H9 (cell line): Measurements from ENCODE around the gene USP27X. TPM values are rescaled to one million over a fixed set of nuclear protein-coding genes. Genes with fewer than 3 reads are reported as not detected.

Source experiments
- DNase-seq: peaks from one replicate; pipeline ENCODE4 v3.0.0-alpha.2; 2017
- H2AFZ ChIP-seq: one replicate; pipeline ENCODE4 v1.6.1; 2013; ENCODE audit warnings: mild to moderate bottlenecking, low read length, control low read depth, moderate library complexity
- H2AK5ac ChIP-seq: 2 replicates; pipeline ENCODE4 v1.6.1; 2013; ENCODE audit warnings: low read length, control low read depth, mixed read lengths; ENCODE audit not compliant: insufficient read length
- H2BK120ac ChIP-seq: one replicate; pipeline ENCODE4 v1.6.1; 2013; ENCODE audit warnings: low read depth, mild to moderate bottlenecking, low read length, control low read depth, inconsistent platforms; ENCODE audit not compliant: poor library complexity, severe bottlenecking
- H2BK12ac ChIP-seq: 2 replicates; pipeline ENCODE4 v1.6.1; 2013; ENCODE audit warnings: low read length, control low read depth, mixed read lengths, low read depth; ENCODE audit not compliant: insufficient read length
- H2BK15ac ChIP-seq: 2 replicates; pipeline ENCODE4 v1.6.1; 2013; ENCODE audit warnings: low read depth, low read length, control low read depth
- H2BK20ac ChIP-seq: one replicate; pipeline ENCODE4 v1.6.1; 2013; ENCODE audit warnings: low read depth, mild to moderate bottlenecking, low read length, control low read depth, inconsistent platforms; ENCODE audit not compliant: poor library complexity, severe bottlenecking
- H2BK5ac ChIP-seq: 2 replicates; pipeline ENCODE4 v1.6.1; 2013; ENCODE audit warnings: low read length, control low read depth, mixed read lengths; ENCODE audit not compliant: insufficient read length
- H3K14ac ChIP-seq: 2 replicates; pipeline ENCODE4 v1.6.1; 2013; ENCODE audit warnings: low read length, control low read depth; ENCODE audit not compliant: insufficient read depth
- H3K18ac ChIP-seq: 2 replicates; pipeline ENCODE4 v1.6.1; 2013; ENCODE audit warnings: low read depth, mild to moderate bottlenecking, mixed read lengths, low read length, control low read depth; ENCODE audit not compliant: insufficient read length
- H3K23ac ChIP-seq: 2 replicates; pipeline ENCODE4 v1.6.1; 2013; ENCODE audit warnings: low read length, control low read depth, mixed read lengths, low read depth; ENCODE audit not compliant: insufficient read length
- H3K23me2 ChIP-seq: 2 replicates; pipeline ENCODE4 v1.6.1; 2013; ENCODE audit warnings: low read depth, mild to moderate bottlenecking, mixed read lengths, low read length, control low read depth; ENCODE audit not compliant: insufficient read length, poor library complexity, severe bottlenecking
- H3K27ac ChIP-seq: 2 replicates; pipeline ENCODE4 v1.5.1; 2013; ENCODE audit warnings: low read length, control low read depth, mixed read lengths, low read depth; ENCODE audit not compliant: insufficient read length
- H3K27me3 ChIP-seq: 2 replicates; pipeline ENCODE4 v1.6.1; 2013; ENCODE audit warnings: low read length, control low read depth, inconsistent platforms; ENCODE audit not compliant: insufficient read depth
- H3K4ac ChIP-seq: 2 replicates; pipeline ENCODE4 v1.6.1; 2013; ENCODE audit warnings: low read depth, mild to moderate bottlenecking, control low read depth, inconsistent platforms, low read length, moderate library complexity
- H3K4me1 ChIP-seq: 2 replicates; pipeline ENCODE4 v1.6.1; 2013; ENCODE audit warnings: low read length, control low read depth, inconsistent platforms; ENCODE audit not compliant: insufficient read depth
- H3K4me2 ChIP-seq: 2 replicates; pipeline ENCODE4 v1.6.1; 2013; ENCODE audit warnings: low read length, control low read depth, mixed read lengths; ENCODE audit not compliant: insufficient read length, insufficient read depth
- H3K56ac ChIP-seq: 2 replicates; pipeline ENCODE4 v1.6.1; 2013; ENCODE audit warnings: low read depth, mild to moderate bottlenecking, mixed read lengths, low read length, control low read depth; ENCODE audit not compliant: insufficient read length
- H3K79me1 ChIP-seq: 2 replicates; pipeline ENCODE4 v1.6.1; 2013; ENCODE audit warnings: low read depth, mild to moderate bottlenecking, moderate library complexity, low read length, control low read depth, inconsistent platforms; ENCODE audit not compliant: insufficient read depth, poor library complexity, severe bottlenecking
- H3K79me2 ChIP-seq: 2 replicates; pipeline ENCODE4 v1.6.1; 2013; ENCODE audit warnings: low read length, control low read depth, inconsistent platforms; ENCODE audit not compliant: insufficient read depth
- H3K9ac ChIP-seq: 2 replicates; pipeline ENCODE4 v1.6.1; 2013; ENCODE audit warnings: low read length, control low read depth, mixed read lengths; ENCODE audit not compliant: insufficient read length; ENCODE audit errors: extremely low read depth
- H3K9me3 ChIP-seq: one replicate; pipeline ENCODE4 v1.6.1; 2013; ENCODE audit warnings: low read depth, low read length, inconsistent platforms; ENCODE audit not compliant: control insufficient read depth
- H3T11ph ChIP-seq: one replicate; pipeline ENCODE4 v1.6.1; 2013; ENCODE audit warnings: mild to moderate bottlenecking, low read length, control low read depth, inconsistent platforms
- H4K20me1 ChIP-seq: one replicate; pipeline ENCODE4 v1.6.1; 2013; ENCODE audit not compliant: control insufficient read depth, insufficient read length, insufficient read depth
- H4K5ac ChIP-seq: 2 replicates; pipeline ENCODE4 v1.6.1; 2013; ENCODE audit warnings: low read depth, mild to moderate bottlenecking, mixed read lengths, low read length, control low read depth; ENCODE audit not compliant: insufficient read length
- H4K8ac ChIP-seq: replicated peaks from 2 replicates; pipeline ENCODE4 v1.6.1; 2013; ENCODE audit warnings: low read length, control low read depth, mixed read lengths, low read depth; ENCODE audit not compliant: insufficient read length
- H4K91ac ChIP-seq: 2 replicates; pipeline ENCODE4 v1.6.1; 2013; ENCODE audit warnings: low read depth, mild to moderate bottlenecking, moderate library complexity, mixed read lengths, low read length, control low read depth; ENCODE audit not compliant: insufficient read length
- H3K27ac Mint-ChIP-seq, 3 experiments: 2 replicates in 2 of 3; 3 replicates in 1 of 3; pipeline ENCODE4 v1.8.0; 2020 to 2021; ENCODE audit warnings: mixed read lengths in 3 of 3, mild to moderate bottlenecking in 1 of 3, moderate library complexity in 1 of 3
- H3K27me3 Mint-ChIP-seq: 2 replicates; pipeline ENCODE4 v1.8.0; 2021; ENCODE audit warnings: low read depth, mild to moderate bottlenecking, moderate library complexity, mixed read lengths
- H3K36me3 Mint-ChIP-seq, 3 experiments: 2 replicates in 2 of 3; 3 replicates in 1 of 3; pipeline ENCODE4 v1.8.0; 2020 to 2021; ENCODE audit warnings: low read depth in 3 of 3, mixed read lengths in 3 of 3; ENCODE audit not compliant: insufficient read depth in 1 of 3
- H3K4me1 Mint-ChIP-seq, 2 experiments: 2 replicates each; pipeline ENCODE4 v1.8.0; 2020; ENCODE audit warnings: mixed read lengths in 2 of 2
- H3K4me3 Mint-ChIP-seq, 2 experiments: 2 replicates in 1 of 2; 3 replicates in 1 of 2; pipeline ENCODE4 v1.8.0; 2020 to 2021; ENCODE audit warnings: mild to moderate bottlenecking in 2 of 2, mixed read lengths in 2 of 2, moderate library complexity in 1 of 2
- H3K9me3 Mint-ChIP-seq, 2 experiments: 2 replicates in 1 of 2; 3 replicates in 1 of 2; pipeline ENCODE4 v1.8.0; 2020; ENCODE audit warnings: mild to moderate bottlenecking in 2 of 2, mixed read lengths in 2 of 2, moderate library complexity in 1 of 2
- CTCF ChIP-seq: fragments of 200-600 bp; sonication (generic); conservative IDR thresholded peaks from 3 replicates; pipeline ENCODE4 v1.8.0; 2021; ENCODE audit warnings: antibody characterized with exemption, mild to moderate bottlenecking
- whole genome bisulfite sequencing: extraction: QIAGEN DNeasy Blood & Tissue Kit; methylation state at CpG from one replicate; pipeline ENCODE4 v1.1.7; 2013; ENCODE audit warnings: missing lambda C conversion rate, low lambda C conversion rate, mixed read lengths; ENCODE audit not compliant: insufficient read length; ENCODE audit errors: extremely low coverage; 5-methylcytosine and 5-hydroxymethylcytosine counted together
- total RNA-seq: library from RNA; stranded (reverse); gene quantifications from 2 replicates; pipeline ENCODE4 v1.2.1, GENCODE V29; 2021

USP27X gene
- total RNA-seq, 1 experiment from 2014 or later = 5.7 TPM

- Mint-ChIP-seq H3K36me3 (peaks cover 8 to 17% (median 15%) of the 10 kb centered on the region in 3 experiments; a peak in 5 of 7 replicates), H3K27ac (no peak overlapping the region), H3K27me3 (peaks cover 18% of the 10 kb centered on the region), H3K4me1 (peaks cover 7% of the 10 kb centered on the region in 2 experiments), H3K9me3 (peaks cover 43 to 61% of the 10 kb centered on the region in 2 experiments), H3K4me3 (no peak overlapping the region)
- Histone ChIP-seq H2BK15ac (no peak overlapping the region), H3K79me2 (no peaks in the 10 kb centered on the region), H4K91ac (no peak overlapping the region), H3T11ph (no peak overlapping the region), H3K4me2 (no peak overlapping the region), H4K8ac (no peak overlapping the region), H3K27ac (no peak overlapping the region), H3K14ac (no peak overlapping the region), H3K9ac (no peak overlapping the region), H3K9me3 (peaks cover 30% of the 10 kb centered on the region), H3K18ac (no peak overlapping the region), H2BK120ac (no peak overlapping the region), H3K23ac (no peak overlapping the region), H3K27me3 (no peaks in the 10 kb centered on the region; the same call in 1 of the 2 replicates), H2AK5ac (no peak overlapping the region), H3K56ac (no peak overlapping the region), H4K5ac (no peak overlapping the region), H2BK5ac (no peak overlapping the region), H2BK12ac (no peak overlapping the region), H3K4me1 (0 out of 2 replicates have a peak, but pooled peaks cover 3% of the 10 kb centered on the region), H2BK20ac (no peak overlapping the region), H3K23me2 (peaks cover 6% of the 10 kb centered on the region), H3K4ac (no peak overlapping the region), H2AFZ (no peak overlapping the region), H3K79me1 (no peaks in the 10 kb centered on the region), H4K20me1 (no peaks in the 10 kb centered on the region)
- peak; percentile 64 for TF ChIP-seq CTCF
- no CpG with 5 or more reads among the region's 3 CpGs for WGBS
- no peak for DNase-seq
These were observed 2.5 kb upstream of the USP27X start for GRCh38 chrX:49876750-49877149.
